CD4-positive, alpha-beta T cell treated with Interferon alpha-2 for 1 hour (primary cell): ENCODE measurements around the gene HS1BP3.

Experiments
- DNase-seq, 2 donors: peaks; one replicate each; pipeline ENCODE4 v3.0.0-alpha.2; 2020 to 2022

HS1BP3 gene

GRCh38 chr2:20663196-20664070 lies 12.5 kb upstream of the HS1BP3 start:
- no peak for DNase-seq

DNA sequence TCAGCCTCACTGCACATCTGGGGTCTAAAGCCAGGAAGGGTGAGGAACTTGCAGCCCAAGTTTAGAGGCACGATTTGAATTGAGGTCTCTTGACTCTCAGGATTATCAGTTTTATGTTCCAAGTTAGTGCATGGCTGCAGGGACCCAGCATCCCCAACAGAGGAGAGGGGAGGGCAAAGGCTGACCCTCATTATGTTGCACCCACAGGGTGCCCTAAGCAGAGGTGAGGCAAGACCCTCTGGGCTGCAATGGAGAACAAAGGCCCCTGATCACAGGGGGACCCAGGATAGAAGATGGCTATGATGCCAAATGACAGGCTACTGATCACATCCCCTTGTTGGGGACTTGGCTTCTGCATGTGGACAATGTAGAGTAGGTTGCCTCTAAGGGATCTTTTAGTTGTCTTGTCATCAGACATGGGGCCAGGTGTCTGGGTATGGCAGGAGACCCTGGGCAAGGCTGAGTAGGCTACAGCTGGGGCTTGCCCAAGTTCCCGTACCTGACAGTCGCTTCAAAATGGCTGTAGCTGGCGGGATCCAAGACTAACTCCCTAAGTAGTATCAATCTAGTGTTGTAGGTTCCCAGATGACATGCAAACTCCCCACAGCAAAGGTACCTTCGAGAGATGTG lies 11.5 kb upstream of the HS1BP3 start:
- DNase-seq, result no peak

- DNase-seq, result peak; percentile 68 to 78
These were observed 10.8 kb upstream of the HS1BP3 start for GRCh38 chr2:20661421-20662307.

DNA sequence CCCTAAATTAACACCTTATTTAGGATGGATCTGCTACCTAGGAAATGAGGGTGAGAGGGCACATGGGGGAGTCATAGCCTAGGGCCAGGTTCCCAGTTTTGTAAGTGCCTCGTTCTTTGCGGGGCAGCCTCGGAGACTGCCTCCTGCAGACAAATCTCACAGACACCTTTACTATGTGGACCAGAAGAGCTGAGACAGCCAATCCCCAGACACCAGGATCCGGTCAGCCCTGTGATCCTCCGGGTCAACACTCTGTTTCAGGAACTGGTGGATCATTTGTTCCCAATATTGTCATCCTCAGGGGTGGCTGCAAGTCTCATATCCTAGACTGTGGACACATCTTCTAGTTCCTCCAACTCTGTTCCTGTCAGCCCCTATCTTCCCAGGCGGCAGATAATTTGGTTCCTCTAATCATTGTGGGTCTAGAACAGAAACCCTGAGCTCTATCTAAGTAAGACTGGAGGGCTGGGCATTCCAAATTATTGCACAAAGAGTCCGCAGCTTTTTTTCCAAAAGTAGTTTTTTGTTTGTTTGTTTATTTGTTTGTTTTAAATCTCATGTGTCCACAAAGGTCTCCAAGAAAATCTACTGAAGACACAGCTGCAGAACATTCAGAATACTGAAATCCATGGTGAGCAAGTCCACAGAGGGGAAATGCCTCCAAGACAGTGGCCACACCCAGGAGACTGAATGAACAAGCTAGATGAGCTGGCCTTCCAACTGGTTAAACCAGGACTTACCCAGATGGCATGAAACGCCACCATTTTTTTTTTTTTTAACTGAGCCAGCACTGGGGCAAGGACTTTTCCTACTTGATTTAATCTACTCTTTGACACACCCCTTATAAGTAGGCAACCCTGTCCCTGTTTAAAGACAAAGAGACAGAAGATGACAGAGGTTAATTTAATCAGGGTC lies 9.9 kb upstream of the HS1BP3 start:
- DNase-seq, result no peak

- DNase-seq, result no peak
These were observed 6.8 kb upstream of the HS1BP3 start for GRCh38 chr2:20657522-20658235.

GRCh38 chr2:20656561-20656960 lies 5.7 kb upstream of the HS1BP3 start:
- DNase-seq, result no peak

GRCh38 chr2:20654535-20654813 lies 3.6 kb upstream of the HS1BP3 start:
- no peak for DNase-seq

- no peak for DNase-seq
These were observed 3.0 kb upstream of the HS1BP3 start for GRCh38 chr2:20653695-20654534.

- DNase-seq, result no peak
These were observed 2.0 kb upstream of the HS1BP3 start for GRCh38 chr2:20652673-20653575.

GRCh38 chr2:20652141-20652540 lies 1.2 kb upstream of the HS1BP3 start:
- no peak for DNase-seq

DNA sequence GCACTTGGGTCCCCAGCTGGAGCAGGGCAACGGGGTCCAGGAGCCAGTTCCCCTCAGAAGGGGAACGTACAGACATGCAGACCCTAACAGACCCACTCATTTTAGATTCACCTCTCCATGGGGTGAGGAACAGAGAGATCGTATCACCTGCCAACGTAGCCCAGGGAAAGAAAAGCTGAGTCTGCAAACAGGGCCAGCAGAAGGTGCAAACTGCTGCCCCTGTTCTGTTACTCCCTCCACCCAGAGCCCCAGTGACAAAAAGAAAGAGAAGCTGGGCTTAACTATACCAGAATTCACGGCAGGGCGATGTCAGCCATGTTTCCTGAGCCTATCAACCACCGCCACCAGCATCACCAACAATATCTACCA lies 817 bp upstream of the HS1BP3 start:
- no peak for DNase-seq

GRCh38 chr2:20650393-20650876 lies 463 bp downstream of the HS1BP3 start:
- DNase-seq, result peak; percentile 24 to 47

GRCh38 chr2:20649976-20650375 lies 922 bp downstream of the HS1BP3 start:
- DNase-seq, result no peak

DNA sequence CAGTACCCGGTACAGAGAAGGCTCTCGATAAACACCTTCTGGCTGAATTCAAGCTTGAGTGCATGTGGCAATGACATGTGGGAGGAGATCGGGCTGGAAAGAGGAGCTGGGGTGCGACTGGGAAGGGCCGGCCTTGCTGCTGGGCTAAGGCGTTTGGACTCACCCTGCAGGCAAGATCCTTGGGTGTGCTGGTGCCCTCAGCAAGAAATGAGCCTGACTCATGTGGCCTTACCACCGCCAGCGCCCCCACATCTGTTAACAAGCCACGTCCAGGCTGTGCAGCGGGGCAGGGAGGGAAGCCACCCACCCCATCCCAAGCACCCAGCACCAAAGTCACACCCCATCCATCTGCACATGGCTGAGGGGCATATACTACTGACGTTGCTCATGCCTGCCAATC lies 1.3 kb downstream of the HS1BP3 start:
- DNase-seq, result no peak

DNA sequence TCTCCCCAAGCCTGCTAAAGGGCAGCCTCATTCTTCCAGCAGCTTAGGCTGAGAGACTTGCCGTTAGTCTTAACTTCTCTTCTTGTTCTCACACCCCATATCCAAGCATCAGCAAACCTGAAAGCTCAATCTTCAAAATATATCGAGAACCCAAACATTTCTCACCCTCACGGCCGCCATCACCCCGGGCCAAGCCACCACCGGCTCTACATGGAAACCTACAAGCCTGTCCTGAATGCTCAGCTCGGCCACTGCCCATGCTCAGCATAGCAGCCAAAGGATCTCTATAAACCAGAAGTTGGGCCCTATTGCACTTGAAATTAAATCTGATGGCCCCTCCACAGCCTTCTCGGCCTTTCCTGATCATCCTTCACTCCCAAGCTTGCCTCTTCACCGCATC lies 2.1 kb downstream of the HS1BP3 start:
- no peak for DNase-seq

GRCh38 chr2:20648206-20648605 lies 2.7 kb downstream of the HS1BP3 start:
- no peak for DNase-seq

DNA sequence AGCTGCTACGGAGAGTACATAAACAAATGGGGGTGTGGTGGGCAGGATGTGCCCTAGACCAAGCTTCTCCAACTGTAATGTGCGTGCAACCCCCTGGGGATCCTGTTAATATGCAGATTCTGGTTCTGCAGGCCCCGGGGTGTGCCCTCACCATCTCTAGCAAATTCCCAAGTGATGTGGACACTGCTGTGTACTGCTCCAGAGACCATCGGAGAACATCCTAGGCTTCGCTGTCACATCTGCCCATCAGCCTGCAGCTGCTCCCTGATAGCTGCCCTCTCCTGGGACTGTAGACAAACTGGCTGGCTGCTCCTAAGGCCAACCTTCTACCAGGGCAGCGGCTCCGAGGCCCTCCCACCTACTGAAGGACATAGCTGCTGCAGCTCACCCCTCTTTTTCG lies 3.2 kb downstream of the HS1BP3 start:
- DNase-seq, result no peak

DNA sequence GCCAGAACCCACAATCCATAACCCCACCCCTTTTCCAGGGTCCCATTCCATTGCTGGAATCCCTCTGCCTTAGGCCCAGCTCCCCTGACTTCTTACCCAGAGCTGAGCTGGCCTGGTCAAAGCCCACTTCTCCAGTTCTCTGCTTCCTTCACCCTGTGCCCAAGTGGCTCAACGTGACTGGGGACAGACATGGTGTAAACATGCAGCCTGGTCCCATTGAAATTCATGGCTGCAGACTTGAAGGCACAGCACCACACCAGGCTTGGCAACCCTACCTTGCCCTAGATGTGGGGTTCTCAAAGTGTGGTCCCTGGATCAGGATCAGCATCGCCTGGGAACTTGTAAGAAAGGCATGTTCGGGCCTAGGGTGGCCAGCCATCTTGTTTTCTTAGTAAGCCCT lies 3.7 kb downstream of the HS1BP3 start:
- DNase-seq, result no peak

DNA sequence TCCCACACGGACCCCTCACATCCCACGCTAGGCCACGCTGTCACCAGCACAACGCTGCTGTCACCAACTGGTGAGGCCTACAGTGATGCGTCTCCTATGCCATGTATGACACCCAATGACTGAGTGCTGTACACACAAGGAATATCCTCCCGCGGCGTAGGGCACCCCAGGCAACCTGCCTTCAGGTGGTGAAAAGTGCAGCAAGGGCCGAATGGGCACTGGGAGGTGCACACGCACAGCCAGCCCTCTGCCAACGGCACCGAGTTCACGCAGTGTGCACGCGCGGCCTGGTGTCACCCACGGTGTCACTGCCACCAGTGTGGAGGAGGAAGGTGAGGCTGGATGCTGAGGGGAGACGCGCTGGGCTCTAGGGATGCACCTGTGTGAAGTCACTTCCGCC lies 4.5 kb downstream of the HS1BP3 start:
- no peak for DNase-seq

DNA sequence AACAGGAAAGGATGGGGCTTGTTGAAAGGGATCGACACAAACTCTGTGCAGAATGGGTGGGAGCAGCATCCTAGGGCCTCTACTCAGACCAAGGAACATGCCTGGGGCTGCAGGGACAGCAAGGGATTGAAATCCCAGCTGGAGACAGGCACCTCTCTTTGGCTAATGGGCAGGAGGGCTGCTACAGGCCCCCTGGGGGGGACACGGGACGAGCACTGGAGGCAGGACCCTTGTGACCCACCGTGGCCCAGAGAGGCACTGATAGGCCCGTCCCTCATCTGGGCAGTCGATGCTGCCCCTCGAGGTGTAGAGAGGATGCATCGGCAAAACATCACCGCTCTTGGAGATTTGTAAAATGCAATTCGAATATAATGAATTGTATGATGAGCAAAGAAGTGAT lies 5.1 kb downstream of the HS1BP3 start:
- DNase-seq, result no peak
